Stimulated activated CD4-positive, alpha-beta T cell treated with anti-CD3 and anti-CD28 coated beads, Interleukin-15, amount 100 ng/mL, for 1 hour (primary cell): ENCODE data around the gene KDM2A.
A peak's percentile ranks its signal among the peaks of the same experiment; 100 is the strongest.

Experiments used
- DNase-seq, 2 donors: peaks; one replicate each; pipeline ENCODE4 v3.0.0-alpha.2; 2020; ENCODE audit warnings: low read depth in 1 of 2, low spot score in 1 of 2

The KDM2A gene

DNA sequence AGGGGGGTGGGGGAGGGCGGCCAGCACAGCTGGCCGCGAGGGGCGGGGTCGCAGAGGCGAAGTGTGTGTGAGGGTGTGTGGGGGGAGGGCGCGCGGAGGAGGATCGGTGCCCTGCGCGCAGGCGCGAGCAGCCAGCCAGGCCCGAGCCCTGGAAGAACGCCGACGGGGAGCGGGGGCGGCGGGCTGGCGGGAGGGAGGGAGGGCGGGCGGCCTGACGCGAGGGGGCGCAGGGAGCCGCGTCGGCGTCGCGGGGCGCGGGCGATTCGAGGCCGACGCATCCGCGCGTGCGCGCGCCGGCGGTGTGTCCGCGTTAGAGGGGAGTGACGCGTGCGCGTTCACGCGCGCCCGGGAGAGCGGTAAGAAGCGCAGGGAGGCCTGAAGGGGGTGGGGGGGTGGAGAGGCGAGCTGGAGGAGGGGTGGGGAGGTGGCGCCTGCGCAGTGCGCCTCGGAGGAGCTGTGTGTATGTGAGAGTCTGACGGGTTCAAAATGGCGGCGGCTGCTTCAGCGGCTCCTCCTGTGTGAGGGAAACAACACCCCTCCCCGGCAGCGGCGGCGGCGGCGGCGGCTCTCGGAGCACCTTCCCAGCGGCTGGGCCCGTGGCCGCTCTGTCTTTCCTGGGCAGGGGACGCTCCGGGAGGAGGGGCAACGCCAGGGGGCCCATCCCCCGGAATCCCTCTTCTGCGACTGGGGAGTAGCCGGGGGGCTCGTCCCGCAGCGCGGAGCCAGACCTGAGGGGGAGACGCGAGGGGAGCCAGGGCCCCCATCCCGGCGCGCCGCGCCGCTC lies at the start of gene KDM2A:
Gene KDM2A, plus strand, starts transcription at position 463 of the 784 bp plus-strand sequence. CDS start 2,054 bp downstream, outside the sequence.
- peak; percentile 98 for DNase-seq

DNA sequence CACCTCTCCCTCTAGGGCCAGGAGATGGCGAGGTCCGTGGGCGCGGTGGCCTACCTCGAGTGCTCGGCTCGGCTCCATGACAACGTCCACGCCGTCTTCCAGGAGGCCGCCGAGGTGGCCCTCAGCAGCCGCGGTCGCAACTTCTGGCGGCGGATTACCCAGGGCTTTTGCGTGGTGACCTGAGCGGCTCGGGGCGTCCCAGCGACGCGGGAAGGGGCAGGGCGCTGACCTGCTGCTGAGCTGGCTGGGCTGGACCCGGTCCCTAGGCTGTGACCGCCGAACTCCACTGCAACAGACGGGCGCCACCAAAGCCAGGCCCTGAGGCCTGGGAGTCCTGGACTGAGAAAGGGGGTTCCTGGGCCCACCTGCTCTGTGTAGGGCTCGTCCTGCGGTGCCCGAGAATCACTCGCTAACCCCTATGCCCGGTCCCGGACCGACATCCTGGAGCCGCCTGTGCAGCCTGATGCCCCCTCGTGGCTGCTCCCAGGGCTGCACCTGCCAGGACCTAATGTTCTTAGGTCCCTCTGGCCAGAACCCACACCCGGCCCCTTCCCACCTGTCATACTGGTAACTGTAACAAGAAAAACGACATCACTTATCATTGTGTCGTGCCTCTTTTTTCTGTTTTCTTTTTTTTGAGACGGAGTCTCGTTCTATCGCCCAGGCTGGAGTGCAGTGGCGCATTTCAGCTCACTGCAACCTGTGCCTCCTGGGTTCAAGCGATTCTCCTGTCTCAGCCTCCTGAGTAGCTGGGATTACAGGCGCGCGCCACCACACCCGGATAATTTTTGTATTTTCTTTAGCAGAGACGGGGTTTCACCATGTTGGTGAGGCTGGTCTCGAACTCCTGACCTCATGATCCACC lies 47.4 kb upstream of the KDM2A start:
- DNase-seq, result peak; percentile 40 to 64

DNA sequence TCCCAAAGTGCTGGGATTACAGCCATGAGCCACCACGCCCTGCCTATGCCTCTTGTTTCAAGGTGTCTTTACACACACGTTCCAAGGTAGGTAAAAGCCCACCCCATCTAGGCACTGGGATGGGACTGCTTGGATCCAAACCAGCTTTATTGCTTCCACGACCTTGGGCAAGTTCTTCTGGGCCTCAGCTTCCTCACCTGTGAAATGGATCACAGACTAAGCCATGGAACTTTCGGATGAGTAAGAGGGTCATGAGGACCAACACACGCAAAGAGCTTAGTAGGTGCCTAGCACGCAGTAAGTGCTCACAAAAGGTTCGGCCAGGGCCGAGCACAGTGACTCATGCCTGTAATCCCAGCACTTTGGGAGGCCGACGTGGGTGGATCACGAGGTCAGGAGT lies 46.8 kb upstream of the KDM2A start:
- DNase-seq, result no peak

DNA sequence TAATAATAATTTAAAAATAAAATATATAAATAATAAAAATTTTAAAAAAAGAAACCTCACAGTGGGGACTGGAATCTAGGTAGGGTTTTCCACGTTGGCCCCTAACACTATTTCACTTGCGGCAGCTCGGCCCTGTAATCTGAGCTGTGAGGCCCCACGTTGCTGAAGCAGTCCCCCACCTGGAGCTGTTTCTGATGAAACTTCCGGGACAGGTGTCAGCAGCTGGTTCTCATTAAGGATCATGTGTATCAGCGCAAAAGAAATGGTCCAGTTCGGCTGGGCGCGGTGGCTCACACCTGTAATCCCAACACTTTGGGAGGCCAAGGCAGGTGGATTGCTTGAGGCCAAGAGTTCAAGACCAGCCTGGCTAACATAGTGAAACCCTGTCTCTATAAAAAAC lies 45.2 kb upstream of the KDM2A start:
- DNase-seq, result no peak

DNA sequence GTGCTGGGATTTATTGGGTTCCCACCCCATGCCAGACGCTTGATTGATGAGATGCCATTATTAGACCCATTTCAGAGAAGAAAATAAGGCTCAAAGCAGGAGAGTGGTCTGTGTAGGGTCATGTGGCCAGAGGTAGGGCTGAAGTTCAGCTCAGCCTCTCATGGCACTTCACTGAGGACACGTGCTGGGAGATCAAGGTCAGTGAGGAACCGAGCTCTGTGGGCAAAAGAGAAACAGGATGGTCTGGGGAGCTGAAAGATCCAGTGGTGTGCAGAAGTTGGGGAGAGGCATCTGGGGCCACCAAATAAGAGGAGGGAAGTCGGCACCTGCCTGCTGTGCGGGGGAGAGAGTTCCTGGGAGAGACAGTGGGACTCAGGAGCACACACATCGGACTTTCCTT lies 42.9 kb upstream of the KDM2A start:
- no peak for DNase-seq

DNA sequence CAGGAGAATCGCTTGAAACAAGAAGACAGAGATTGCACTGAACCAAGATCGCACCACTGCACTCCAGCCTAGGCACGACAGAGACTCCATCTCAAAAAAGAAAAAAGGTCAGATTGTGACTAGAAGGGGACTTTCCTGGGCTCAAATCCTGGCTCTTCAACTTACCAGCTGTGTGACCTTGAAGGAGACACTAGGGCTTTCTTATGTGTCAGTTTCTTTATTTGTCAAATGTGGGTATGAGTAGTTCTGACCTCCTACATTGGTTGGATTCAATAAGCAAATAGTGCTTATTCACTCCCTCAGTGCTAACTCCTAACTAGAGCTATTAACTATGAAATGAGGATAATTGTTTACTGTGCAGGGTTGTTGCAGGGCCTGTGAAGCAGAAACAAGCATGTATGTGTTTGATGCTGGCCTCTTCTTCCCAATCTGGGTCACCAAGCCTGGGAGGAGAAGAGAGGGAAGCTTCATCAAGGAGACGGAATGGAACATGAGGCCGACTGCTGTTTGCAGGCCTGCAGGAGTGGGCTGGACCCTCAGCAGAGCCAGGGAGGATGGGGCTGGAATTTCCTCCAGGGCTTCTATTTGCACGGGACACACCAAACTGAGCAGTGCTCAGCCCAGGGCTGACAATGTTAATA lies 39.9 kb upstream of the KDM2A start:
- DNase-seq, result no peak

DNA sequence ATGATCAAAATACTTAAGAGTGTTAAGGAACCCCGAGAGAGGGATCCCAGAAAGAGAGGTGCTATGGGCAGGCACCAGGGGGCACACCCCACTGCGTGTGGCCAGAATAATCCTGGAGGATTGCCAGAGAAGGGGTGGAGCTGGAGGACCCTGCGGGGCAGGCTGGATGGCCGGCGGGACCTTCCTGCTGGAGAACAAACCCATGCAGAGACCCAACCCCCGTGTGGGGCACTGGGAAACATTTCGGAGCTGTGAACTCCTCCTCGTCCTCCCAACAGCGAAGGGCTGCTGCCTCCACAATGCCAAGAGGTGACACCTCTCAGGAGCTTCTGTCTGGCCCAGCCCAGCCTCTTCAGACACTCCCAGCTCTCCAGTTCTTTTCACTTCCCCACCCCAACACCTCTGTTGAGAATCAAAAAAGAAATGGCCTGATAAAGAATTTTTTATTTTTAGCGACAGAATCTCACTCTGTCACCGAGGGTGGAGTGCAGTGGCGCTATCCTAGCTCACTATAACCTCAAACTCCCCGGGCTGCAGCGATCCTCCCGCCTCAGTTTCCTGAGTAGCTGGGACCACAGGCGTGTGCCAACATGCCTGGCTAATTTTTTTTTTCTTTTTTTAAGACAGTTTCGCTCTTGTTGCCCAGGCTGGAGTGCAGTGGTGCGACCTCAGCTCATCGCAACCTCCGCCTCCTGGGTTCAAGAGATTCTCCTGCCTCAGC lies 36.8 kb upstream of the KDM2A start:
- no peak for DNase-seq

DNA sequence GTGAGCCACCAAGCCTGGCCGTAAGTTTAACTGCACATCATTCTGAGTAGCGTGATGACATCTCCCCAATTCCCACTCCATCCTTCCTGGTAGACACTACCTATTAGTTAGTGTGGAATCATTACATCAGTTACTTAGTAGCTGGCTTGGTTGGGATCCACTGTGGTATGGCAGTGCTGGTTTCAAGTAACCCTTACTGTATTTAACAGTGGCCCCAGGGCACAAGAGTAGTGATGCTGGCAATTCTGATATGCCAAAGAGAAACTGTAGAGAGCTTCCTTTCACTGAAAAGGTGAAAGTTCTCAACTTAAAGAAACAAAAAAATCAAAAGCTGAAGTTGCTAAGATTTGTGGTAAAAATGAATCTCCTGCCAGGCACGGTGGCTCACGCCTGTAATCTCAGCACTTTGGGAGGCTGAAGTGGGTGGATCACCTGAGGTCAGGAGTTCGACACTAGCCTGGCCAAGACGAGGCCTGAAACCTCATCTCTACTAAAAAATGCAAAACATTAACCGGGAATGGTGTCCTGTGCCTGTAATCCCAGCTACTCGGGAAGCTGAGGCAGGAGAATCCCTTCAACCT lies 35.2 kb upstream of the KDM2A start:
- DNase-seq, result no peak

DNA sequence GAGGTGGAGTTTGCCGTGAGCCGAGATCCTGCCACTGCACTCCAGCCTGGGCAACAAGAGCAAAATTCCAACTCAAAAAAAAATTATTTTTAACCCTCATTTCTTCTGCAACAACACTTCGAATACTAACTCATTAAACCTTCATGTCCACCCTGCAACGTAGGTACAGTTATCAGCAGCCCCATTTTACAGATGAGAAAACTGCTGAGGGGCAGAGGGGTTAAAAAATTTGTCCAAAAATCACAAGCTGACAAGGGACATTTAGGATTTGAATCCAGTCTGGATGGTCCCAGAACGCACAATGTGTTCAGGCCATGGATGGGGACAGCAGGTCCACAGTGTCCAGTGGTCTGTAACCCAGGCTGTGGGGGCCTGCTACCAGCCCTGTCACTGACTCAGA lies 33.4 kb upstream of the KDM2A start:
- no peak for DNase-seq

DNA sequence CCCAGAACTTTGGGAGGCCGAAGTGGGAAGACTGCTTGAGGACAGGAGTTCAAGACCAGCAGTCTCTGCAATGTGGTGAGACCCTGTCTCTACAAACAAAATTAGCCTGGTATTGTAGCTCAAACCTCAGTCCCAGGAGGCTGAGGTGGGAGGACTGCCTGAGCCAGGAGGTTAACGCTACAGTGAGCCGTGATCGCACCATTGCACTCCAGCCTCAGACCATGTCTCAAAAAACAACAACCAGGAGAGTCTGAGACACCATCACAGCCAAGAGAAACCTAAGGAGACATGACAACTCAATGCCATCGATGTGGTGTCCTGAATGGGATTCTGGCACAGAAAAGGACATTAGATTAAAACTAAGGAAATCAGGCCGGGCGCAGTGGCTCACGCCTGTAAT lies 28.3 kb upstream of the KDM2A start:
- DNase-seq, result no peak

DNA sequence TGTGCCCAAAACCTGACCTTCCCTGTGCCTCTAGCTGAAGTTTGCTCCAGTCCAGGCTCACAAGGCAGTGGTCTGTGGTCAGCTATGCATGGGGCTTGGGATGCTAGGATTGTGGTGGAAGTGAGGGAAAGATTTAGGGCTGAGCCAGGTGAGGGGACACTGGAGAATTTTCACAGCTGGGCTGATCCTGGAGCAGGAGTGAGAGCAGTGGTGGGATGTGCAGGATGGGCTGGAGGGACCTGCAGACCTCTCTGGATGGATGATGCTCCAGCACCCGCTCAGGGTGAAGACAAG lies 23.9 kb upstream of the KDM2A start:
- no peak for DNase-seq

DNA sequence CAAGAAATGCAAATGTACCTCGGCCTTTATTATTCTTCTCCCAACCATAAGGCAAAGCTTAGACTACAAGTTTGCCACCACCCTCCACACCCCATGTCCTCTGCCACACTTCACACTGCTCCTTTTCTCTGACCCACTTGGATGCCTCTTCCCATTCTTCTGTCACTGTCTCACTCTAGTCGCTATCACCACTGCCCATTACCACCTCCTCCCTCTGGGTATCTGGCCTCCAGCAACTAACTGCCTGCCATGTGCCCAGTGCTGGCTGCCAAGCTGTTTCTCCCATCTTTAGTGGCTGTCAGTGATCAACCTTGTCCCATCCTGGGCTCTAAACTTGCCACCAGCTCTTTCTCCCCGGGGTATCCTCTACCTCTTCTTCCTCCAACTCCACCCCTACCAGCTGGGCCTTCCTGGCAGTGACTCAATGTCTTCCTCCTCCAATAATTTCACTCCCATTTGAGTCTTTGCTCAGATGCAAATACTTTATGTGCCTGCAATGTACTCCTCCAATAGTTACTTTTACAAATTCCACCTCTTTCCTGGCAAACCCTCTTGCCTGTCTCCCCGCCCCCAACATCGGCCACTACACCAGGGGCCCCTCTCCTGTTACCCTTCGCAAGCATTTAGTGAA lies 20.1 kb upstream of the KDM2A start:
- no peak for DNase-seq

DNA sequence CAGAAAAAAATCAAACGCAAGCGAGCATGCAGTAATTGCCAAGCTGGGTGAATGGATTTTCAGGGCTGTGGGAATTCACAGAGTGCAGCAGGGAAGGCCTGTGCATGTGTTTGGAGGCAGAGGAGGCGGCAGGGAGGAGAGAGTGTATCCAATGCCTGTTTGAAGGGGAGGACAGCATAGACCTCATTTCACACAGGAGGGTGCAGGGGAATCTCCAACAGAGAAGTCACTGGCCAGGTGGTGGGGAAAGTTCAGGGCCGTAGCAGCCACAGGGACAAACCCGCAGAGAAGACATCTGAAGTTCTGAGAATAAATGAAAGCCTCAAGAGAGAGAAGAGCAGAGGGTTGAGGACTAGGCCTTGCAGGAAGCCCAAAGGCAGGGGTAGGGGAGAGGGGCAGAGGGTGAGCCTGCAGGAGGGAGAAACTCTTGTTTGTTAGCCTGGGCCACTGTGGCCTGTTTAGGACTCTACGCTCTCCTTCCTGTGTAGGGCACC lies 19.2 kb upstream of the KDM2A start:
- no peak for DNase-seq

DNA sequence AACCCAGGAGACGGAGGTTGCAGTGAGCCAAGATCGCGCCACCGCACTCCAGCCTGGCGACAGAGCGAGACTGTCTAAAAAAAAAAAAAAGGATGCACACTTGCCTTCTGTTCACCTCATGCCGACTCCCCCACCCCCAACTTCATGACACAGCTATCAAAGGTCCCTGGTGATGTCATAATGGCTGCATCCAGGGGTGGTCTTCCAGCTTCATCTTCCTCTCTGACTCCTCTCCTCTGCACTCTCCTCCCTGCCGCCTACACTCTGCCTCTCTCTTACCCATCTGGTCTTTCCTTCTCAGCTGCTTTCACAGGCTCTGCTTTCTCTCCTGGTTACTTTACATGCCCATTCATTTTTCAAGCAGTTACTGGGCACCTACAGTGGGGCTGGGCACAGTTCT lies 16.4 kb upstream of the KDM2A start:
- DNase-seq, result no peak

DNA sequence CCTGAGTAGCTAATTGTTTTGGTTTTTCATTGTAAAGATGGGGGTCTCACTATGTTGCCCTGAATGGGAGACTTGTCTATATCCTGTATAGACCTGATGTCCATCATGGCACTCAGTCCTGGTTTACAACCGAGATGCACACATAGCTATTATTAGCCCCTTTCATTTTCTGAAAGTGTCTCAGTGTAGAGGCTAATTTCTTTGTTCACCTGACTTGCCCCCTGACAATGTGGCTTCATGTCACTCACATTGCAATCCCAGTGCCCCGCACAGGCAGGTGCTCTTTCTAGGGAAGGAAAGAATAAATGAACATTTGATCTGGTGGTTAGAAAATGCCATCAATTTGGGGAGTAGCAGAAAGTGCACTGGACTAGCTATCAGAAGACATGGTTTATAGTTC lies 13.1 kb upstream of the KDM2A start:
- no peak for DNase-seq

DNA sequence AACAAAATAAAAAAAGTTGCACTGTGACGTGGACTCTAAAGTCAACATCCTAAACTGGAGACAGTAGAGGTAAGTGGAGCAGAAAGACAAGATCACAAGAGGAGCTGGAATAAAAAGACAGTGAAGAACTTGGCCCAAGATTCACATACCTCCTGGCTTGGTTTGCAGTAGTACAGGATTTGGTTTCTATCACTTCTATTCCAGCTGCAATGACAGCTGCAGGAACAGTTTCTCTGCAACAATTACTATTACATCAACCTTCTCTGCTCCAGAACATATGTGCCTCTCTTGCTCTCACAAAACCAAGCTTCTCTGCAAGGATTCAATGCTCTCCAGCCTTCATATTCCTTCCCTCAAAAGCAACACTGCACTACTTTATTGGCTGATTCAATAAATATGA lies 7.8 kb upstream of the KDM2A start:
- DNase-seq, result no peak

DNA sequence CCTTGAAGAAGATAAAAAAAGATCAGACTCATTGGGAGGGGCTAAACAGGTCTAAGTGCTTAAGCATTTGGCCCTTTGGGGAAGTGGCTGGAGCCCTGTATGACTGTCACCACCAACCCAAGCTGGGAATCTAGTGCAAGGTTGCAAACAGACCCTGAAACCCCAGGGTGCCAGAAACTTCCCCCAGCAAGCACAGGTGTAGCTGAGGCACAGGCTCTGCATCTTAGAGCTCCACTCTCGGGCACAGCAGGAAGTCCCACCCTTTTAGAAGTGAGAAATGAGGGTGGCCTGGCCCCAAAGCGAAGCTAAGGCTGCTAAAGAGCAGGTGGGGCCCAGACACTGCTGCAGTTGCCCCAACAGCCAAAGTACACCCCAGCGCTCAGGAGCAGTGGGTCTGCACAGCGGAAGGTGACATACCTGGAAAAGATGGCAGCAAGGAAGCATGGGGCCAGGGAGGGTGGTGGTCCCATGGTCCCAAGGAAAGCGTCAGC lies 5.8 kb upstream of the KDM2A start:
- no peak for DNase-seq

DNA sequence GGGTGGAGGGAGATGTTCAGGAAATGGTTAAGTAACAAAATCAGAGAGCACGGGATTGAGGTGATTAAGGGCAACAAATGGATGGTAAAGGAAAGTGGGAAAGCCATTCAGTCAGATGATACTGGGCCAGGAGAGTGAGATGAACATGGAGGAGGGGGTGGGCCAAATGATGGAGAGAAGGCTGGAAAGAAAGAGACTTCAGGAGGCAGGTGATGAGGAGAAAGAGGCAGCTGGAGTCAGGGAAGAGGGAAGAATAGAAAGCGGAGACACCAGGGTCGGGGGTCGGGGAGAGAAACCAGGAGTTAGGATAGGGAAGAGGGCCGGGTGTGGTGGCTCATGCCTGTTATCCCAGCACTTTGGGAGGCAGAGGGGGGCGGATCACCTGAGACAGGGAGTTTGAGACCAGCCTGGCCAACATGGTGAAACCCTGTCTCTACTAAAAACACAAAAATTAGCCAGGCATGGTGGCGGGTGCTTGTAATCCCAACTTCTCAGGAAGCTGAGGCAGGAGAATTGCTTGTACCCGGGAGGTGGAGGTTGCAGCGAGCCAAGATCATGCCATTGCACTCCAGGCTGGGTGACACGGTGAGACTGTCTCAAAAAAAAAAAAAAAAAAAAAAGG lies 4.7 kb upstream of the KDM2A start:
- DNase-seq, result no peak

DNA sequence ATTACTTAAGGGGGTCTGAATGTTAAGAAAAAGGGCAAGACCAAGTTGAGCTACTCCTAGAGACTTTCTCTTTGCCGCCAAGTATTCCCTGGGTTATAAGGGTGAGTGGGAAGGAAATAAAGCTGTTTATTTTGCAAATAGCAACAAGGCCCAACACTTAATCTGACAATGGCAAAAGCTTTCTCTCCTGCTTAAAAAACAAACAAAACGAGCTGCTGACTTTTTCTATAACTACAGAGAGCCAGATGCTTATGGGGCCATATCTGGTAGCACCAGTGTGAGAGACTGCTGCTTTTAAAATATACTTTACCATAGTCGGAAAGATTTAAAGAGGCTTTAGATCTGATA lies 2.3 kb upstream of the KDM2A start:
- no peak for DNase-seq

DNA sequence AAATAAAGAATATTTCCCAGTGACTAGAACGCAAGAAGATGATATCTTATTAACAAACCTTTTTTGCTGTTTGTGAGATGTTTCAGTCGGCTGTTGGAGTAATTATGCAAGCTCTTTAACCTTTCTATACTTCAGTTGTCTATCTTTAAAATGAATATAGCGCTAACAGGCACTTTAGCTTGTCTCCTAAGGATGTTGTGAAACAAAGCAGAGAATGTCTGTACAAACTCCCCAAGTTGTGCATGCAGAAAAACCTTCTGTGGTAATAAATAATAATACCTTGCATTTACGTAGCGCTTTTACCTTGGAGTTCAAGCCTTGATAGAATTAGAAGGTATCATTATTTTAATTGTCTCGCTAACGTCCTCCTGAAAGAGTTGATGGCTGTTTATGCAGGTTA lies 1.9 kb upstream of the KDM2A start:
- DNase-seq, result no peak
